Stimulated activated CD8-positive, alpha-beta memory T cell treated with anti-CD3 and anti-CD28 coated beads, Interleukin-7, amount 100 ng/mL, for 4 hours (primary cell): ENCODE data around the gene LRRC3.

Experiments
- DNase-seq, 2 donors: peaks; one replicate each; pipeline ENCODE4 v3.0.0-alpha.2; 2020; ENCODE audit warnings: low read depth in 2 of 2

Gene LRRC3

GRCh38 chr21:44478124-44478800, 23.0 kb downstream of the LRRC3 start:
- no peak for DNase-seq

- DNase-seq = no peak
Observed at GRCh38 chr21:44478801-44479167, 23.5 kb downstream of the LRRC3 start.

GRCh38 chr21:44479556-44480199, 24.4 kb downstream of the LRRC3 start:
- peak; percentile 12 to 18 for DNase-seq

GRCh38 chr21:44480200-44481053, 25.1 kb downstream of the LRRC3 start:
- DNase-seq = no peak

- DNase-seq = no peak
Observed at GRCh38 chr21:44482581-44483287, 27.4 kb downstream of the LRRC3 start.

- DNase-seq = no peak
Observed at GRCh38 chr21:44483288-44484237, 28.3 kb downstream of the LRRC3 start.

- no peak for DNase-seq
Observed at GRCh38 chr21:44484498-44485253, 29.4 kb downstream of the LRRC3 start.

GRCh38 chr21:44485254-44485793, 30.0 kb downstream of the LRRC3 start:
- peak; percentile 12 to 32 for DNase-seq

GRCh38 chr21:44485796-44486195, 30.5 kb downstream of the LRRC3 start:
- DNase-seq = no peak

- no peak for DNase-seq
Observed at GRCh38 chr21:44486302-44486701, 31.0 kb downstream of the LRRC3 start.

- peak in 1 of 2 donors; percentile 27 for DNase-seq
Observed at GRCh38 chr21:44487831-44488230, 32.5 kb downstream of the LRRC3 start.

- DNase-seq = no peak
Observed at GRCh38 chr21:44489962-44490361, 34.7 kb downstream of the LRRC3 start.

- no peak for DNase-seq
Observed at GRCh38 chr21:44490405-44490804, 35.1 kb downstream of the LRRC3 start.

- DNase-seq = no peak
Observed at GRCh38 chr21:44490816-44491215, 35.5 kb downstream of the LRRC3 start.

GRCh38 chr21:44492567-44493385, 37.5 kb downstream of the LRRC3 start:
- DNase-seq = no peak

GRCh38 chr21:44494418-44494817, 39.1 kb downstream of the LRRC3 start:
- DNase-seq = no peak

GRCh38 chr21:44494956-44495355, 39.6 kb downstream of the LRRC3 start:
- no peak for DNase-seq

- DNase-seq = no peak
Observed at GRCh38 chr21:44495611-44496563, 40.6 kb downstream of the LRRC3 start.
